Dermis blood vessel endothelial cell (primary cell): ENCODE results near the gene ZBTB16. TPM values are rescaled to one million over a fixed set of nuclear protein-coding genes. Genes with fewer than 3 reads are reported as not detected.
A peak's percentile ranks its signal among the peaks of the same experiment; 100 is the strongest.

Source experiments
- DNase-seq: peaks from one replicate; pipeline ENCODE4 v3.0.0; 2010
- total RNA-seq: library from RNA; depleted of rRNA; stranded (reverse); fragments of >200 nt; gene quantifications from 2 replicates; pipeline ENCODE4 v1.2.3, GENCODE V29; 2014

Gene ZBTB16
- total RNA-seq, 1 donor from 2014 or later = 34.7 TPM

GRCh38 chr11:114109206-114110090, 49.9 kb downstream of the ZBTB16 start:
- DNase-seq = peak; percentile 23

- no peak for DNase-seq
Observed at GRCh38 chr11:114110123-114110522, 50.6 kb downstream of the ZBTB16 start.

GRCh38 chr11:114110952-114111947, 51.7 kb downstream of the ZBTB16 start:
- peak; percentile 51 for DNase-seq

GRCh38 chr11:114115451-114115928, 56.0 kb downstream of the ZBTB16 start:
- DNase-seq = no peak

GRCh38 chr11:114116357-114116756, 56.8 kb downstream of the ZBTB16 start:
- no peak for DNase-seq

- no peak for DNase-seq
Observed at GRCh38 chr11:114116800-114117199, 57.3 kb downstream of the ZBTB16 start.

- DNase-seq = no peak
Observed at GRCh38 chr11:114120606-114121005, 61.1 kb downstream of the ZBTB16 start.

- no peak for DNase-seq
Observed at GRCh38 chr11:114121138-114121537, 61.6 kb downstream of the ZBTB16 start.

- DNase-seq = no peak
Observed at GRCh38 chr11:114121804-114122504, 62.4 kb downstream of the ZBTB16 start.

GRCh38 chr11:114122686-114123085, 63.2 kb downstream of the ZBTB16 start:
- DNase-seq = no peak

- DNase-seq = no peak
Observed at GRCh38 chr11:114123692-114124330, 64.3 kb downstream of the ZBTB16 start.

GRCh38 chr11:114124601-114125144, 65.2 kb downstream of the ZBTB16 start:
- no peak for DNase-seq

- DNase-seq = no peak
Observed at GRCh38 chr11:114125531-114125930, 66.0 kb downstream of the ZBTB16 start.

- no peak for DNase-seq
Observed at GRCh38 chr11:114125959-114126358, 66.4 kb downstream of the ZBTB16 start.

- no peak for DNase-seq
Observed at GRCh38 chr11:114128399-114128798, 68.9 kb downstream of the ZBTB16 start.

- DNase-seq = no peak
Observed at GRCh38 chr11:114129142-114129541, 69.6 kb downstream of the ZBTB16 start.

GRCh38 chr11:114129699-114130098, 70.2 kb downstream of the ZBTB16 start:
- no peak for DNase-seq

GRCh38 chr11:114130115-114130576, 70.6 kb downstream of the ZBTB16 start:
- DNase-seq = no peak

GRCh38 chr11:114130629-114131277, 71.2 kb downstream of the ZBTB16 start:
- no peak for DNase-seq

- peak; percentile 35 for DNase-seq
Observed at GRCh38 chr11:114131461-114131864, 72.0 kb downstream of the ZBTB16 start.

- no peak for DNase-seq
Observed at GRCh38 chr11:114132417-114132816, 72.9 kb downstream of the ZBTB16 start.
